GM23338 (cell line): Measurements from ENCODE around the gene TTC3.

Source experiments
- CREB1 ChIP-seq: fragments of 250-450 bp; sonication (Bioruptor Pico); IDR thresholded peaks from 2 replicates; pipeline ENCODE4 v1.5.0; 2020; ENCODE audit warnings: low read depth, mild to moderate bottlenecking, moderate library complexity
- EZH2 ChIP-seq: fragments of 200-600 bp; sonication (generic); IDR thresholded peaks from one replicate; pipeline ENCODE4 v1.8.0; 2017; ENCODE audit warnings: antibody characterized with exemption, mild to moderate bottlenecking, low read depth; ENCODE audit not compliant: unreplicated experiment
- JUNB ChIP-seq: IDR thresholded peaks from one replicate; pipeline ENCODE4 v1.6.1; 2016; ENCODE audit warnings: antibody characterized with exemption; ENCODE audit not compliant: unreplicated experiment
- POLR2AphosphoS5 ChIP-seq: IDR thresholded peaks from 2 replicates; pipeline ENCODE4 v1.6.1; 2016; ENCODE audit warnings: antibody characterized with exemption, low read depth
- TF ChIP-seq, protein P1 (sequence below), 2 experiments: fragments of 200-600 bp in 1 of 2; sonication (generic) in 1 of 2; conservative IDR thresholded peaks; 2 replicates each; pipeline versions ENCODE4 v1.5.1 to v1.6.1; 2016 to 2017; ENCODE audit warnings: antibody characterized with exemption in 2 of 2, low read depth in 2 of 2, mild to moderate bottlenecking in 2 of 2, moderate library complexity in 1 of 2
- TF ChIP-seq, protein P2 (sequence below): IDR thresholded peaks from one replicate; pipeline ENCODE4 v1.6.1; 2018; ENCODE audit warnings: antibody characterized with exemption; ENCODE audit not compliant: unreplicated experiment

DNA sequence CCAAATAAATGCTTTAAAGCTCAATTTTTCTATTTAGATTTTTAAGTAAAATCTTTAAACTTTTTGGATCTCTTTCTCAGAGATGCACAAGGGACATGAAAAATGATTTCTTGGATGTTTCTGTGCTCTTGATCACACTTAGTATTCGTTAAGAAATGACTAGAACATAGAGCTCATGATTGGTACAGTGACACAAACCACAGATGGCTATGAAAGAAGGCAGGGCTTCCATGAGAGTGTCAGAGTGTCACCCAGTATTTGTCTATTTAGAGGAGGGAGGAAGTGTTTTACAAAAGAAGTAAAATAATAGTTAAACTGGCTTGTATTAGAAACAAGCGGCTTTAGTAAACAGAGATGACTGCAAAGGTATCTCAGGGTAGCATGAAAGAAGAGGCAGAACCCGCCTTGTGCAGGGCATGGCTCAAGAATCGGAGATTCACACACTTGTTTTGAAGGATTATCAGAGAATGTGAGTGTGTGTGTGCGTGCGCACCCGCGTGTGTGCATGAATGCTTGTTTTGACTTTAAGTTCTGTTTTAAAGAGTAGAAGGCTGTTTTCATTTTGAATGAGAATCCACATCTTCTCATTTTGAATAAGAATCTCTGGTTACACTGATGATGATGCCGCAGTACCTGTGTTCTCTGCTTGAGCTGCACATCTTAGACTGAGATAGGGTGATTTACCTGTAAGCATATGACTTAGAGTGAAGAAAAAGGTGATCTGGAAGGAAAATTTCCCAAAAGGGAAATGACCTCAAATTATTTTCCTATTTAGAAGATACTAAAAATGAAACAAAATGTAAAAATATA is 111.9 kb downstream of the TTC3 start:
- TF ChIP-seq, protein P1, sequence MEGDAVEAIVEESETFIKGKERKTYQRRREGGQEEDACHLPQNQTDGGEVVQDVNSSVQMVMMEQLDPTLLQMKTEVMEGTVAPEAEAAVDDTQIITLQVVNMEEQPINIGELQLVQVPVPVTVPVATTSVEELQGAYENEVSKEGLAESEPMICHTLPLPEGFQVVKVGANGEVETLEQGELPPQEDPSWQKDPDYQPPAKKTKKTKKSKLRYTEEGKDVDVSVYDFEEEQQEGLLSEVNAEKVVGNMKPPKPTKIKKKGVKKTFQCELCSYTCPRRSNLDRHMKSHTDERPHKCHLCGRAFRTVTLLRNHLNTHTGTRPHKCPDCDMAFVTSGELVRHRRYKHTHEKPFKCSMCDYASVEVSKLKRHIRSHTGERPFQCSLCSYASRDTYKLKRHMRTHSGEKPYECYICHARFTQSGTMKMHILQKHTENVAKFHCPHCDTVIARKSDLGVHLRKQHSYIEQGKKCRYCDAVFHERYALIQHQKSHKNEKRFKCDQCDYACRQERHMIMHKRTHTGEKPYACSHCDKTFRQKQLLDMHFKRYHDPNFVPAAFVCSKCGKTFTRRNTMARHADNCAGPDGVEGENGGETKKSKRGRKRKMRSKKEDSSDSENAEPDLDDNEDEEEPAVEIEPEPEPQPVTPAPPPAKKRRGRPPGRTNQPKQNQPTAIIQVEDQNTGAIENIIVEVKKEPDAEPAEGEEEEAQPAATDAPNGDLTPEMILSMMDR (conservative IDR thresholded peaks at IDR 0.05; ENCODE audit: low read depth in 2 of 2): no peak
- TF ChIP-seq, protein P2, sequence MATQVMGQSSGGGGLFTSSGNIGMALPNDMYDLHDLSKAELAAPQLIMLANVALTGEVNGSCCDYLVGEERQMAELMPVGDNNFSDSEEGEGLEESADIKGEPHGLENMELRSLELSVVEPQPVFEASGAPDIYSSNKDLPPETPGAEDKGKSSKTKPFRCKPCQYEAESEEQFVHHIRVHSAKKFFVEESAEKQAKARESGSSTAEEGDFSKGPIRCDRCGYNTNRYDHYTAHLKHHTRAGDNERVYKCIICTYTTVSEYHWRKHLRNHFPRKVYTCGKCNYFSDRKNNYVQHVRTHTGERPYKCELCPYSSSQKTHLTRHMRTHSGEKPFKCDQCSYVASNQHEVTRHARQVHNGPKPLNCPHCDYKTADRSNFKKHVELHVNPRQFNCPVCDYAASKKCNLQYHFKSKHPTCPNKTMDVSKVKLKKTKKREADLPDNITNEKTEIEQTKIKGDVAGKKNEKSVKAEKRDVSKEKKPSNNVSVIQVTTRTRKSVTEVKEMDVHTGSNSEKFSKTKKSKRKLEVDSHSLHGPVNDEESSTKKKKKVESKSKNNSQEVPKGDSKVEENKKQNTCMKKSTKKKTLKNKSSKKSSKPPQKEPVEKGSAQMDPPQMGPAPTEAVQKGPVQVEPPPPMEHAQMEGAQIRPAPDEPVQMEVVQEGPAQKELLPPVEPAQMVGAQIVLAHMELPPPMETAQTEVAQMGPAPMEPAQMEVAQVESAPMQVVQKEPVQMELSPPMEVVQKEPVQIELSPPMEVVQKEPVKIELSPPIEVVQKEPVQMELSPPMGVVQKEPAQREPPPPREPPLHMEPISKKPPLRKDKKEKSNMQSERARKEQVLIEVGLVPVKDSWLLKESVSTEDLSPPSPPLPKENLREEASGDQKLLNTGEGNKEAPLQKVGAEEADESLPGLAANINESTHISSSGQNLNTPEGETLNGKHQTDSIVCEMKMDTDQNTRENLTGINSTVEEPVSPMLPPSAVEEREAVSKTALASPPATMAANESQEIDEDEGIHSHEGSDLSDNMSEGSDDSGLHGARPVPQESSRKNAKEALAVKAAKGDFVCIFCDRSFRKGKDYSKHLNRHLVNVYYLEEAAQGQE: no peak
- TF ChIP-seq POLR2AphosphoS5 (no peak), JUNB (no peak), EZH2 (no peak), CREB1 (CRISPR knock-in tag) (no peak)
